Superior temporal gyrus (tissue), 1 donor: ENCODE data around the gene SH3RF3.
"Not testable (repeated sequence)": the region's sequence is repeated elsewhere in the genome, so short reads cannot be mapped to it uniquely, and the experiment has no call there.

ENCODE experiments used
- DNase-seq: peaks from one replicate; pipeline ENCODE4 v3.0.0-alpha.2; 2016; ENCODE audit errors: extremely low spot score

The SH3RF3 gene

DNA sequence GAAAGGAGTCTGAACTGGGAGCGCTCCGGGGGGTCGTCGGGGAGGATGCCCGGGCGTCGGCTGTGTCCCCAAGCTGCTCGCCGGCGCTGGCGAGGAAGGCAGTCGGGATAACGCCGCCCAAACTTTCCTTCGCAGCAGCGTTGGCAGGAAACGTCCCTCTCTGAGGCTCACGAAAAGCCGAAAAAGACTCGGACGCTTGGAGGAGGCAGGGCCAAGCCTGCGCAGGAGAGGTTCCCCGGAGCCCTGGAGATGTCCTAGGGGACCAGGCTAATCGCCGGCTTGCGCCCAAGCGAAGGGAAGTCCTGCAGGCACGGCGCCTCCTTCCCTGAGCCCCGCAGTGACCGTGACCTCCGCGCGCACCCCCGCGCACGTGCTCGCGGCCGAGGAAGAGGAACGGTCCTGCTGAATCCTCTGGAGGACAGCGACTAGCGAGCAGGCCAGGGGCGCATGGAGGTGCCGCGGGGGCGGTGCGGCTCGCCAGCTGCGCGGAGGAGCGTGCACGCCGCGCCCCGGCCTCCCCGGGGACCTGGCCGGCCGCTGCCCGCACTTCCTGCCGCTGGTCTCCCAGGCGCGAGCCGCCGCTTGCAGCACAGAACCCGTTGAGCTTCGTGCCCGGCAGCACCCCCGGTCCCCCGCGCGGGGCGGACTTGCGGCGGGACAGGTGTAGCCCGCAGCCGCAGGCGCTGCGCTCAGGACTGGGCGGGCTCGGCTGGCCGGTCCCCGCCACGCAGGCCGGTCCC is at the start of gene SH3RF3:
SH3RF3 (plus strand) TSS at position 590 of the 740 bp plus-strand sequence.
- DNase-seq: no peak

DNA sequence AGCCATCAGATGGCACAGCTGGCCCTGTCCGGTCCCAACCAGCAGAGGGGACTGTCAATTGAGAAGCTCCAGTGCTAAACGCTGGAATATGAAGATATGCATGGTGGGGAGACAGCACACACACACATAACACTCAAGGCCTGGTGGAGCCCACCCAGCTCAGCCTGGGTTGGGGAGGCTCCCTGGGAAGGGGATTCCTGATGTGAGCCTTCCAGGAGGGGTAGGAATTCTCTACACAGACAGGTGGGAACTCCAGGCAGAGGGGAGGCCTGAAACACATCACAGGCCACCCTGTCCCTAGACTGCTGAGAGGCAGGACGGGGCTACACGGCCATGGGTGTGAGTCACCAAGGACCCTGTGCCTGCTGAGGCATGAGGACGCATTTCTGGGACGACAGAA is 49.4 kb upstream of the SH3RF3 start:
- DNase-seq: no peak

DNA sequence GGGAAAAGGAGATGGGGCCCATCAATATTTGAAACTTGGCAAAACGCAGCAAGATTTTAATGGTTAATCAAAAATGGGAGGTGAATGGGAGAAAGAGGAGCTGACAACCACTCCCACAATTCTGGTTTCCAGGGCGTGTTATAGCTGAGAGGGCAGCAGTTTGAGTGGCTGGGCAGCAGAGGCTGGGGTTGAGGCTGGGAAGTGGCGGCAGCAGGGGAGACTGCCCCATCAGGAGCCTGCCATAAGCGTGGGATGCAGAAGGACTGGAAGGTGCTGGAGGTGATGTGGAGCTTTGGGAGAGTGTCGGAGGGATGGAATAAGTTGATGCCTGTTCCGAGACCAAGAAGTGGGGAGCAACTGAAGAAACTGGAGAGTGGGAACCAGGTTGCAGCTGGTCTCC is 48.9 kb upstream of the SH3RF3 start:
- DNase-seq: no peak

DNA sequence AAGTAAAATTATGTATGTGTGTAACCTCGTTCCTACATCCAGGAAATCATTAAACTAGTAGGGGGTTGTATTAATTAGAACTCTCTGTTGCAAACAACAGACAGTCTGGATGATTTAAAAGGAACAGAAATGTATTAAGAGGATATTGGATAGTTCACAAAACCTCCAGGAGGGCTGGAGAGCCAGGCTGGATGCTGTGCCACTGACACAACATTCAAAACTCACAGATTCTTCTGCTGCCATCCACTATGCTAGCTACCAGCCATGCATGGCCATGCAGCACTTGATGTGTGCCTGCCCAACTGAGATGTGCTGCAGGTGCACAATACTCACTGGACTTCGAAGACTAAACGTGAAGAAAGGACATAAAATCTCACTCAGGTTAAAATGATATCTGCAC is 48.2 kb upstream of the SH3RF3 start:
- no peak for DNase-seq

DNA sequence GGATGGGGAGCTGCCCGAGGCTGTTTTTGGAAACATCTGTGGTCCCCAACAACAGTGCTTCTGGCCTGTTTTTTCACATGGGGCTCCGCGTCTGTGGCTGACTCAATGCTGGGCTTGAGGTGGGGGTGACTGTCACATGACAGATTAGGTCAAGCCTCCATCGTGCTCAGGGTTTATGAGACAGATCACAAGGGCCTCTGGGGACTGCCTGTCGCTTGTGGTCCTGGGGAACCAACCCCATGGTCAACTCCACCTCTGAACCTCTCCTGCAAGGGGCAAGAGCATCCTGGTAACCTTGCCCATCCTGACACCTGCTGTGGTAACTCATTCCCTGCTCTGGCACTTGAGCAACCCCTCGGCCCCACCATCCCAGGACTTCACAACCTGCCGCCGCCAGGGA is 47.6 kb upstream of the SH3RF3 start:
- no peak for DNase-seq

DNA sequence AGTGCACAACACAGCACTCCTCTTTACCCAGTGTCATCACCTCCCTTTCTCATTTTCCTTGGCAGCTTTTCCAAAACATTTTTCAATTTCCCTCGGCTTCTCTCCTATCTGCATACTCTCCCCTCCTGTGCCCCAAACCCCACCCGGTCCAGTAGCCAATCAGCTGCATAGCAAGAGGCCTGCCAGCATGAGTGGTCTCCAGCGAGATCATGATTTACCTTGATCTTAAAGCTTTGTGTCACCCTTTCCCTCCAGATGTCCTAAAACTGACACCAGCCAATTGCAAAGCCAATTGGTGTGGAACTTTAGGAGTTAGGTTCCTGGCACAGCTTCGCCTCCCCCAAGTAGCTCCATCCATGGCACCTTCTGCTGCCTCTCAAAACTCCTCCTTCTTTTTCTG is 45.2 kb upstream of the SH3RF3 start:
- no peak for DNase-seq

DNA sequence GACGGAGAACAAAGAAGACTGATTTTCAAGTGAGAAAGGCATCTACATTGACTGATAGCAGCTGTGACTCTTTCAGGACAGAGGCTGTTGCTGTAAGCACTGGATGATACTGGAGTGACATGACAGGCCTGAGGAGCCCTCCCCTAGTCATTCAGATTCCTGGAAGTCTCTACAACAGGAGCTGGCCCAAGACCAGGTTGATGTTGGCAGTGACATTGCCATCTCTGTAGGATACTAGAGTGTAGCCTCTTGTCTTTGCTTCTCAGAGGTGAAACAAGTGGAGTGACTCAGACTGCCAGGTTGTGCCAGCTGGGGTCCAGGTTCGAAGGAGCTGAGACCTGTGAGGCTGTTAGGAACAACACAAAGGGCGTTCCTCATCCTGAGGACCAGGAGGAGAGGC is 44.7 kb upstream of the SH3RF3 start:
- no peak for DNase-seq

DNA sequence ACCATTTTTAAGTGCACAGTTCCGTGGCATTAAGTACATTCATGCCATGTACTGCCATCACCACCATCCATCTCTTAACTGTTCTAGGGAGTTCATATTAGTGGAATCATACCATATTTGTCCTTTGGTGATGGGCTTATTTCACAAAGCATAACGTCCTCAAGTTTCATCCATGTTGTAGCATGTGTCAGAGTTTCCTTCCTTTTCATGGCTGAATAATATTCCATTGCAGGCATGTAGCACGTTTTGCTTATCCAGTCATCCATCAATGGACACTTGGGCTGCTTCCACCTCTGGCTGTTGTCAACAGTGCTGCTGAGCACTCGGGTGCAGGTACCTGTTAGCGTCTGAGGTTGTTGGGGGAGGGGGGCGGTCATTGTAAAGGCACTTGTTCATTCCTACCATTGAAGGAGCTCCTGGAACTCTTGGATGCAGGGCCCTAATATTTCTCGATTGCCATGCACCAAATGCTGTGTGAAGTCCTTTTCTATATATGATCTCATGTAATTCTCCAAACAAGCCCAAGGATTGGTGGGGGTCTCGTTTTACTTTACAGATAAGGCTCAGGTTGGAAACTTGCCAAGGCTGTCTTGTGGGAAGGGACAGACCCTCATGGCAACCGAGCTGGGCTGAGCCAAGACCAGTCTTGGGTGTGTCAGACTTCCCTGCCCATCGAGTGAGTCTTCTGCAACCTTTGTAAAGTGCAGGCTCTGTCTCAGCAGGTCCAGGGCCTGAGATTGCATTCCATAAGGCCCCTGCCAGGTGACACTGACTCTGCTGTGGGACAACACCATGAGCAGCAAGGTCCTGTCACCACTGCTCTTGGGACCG is 42.9 kb upstream of the SH3RF3 start:
- no peak for DNase-seq

DNA sequence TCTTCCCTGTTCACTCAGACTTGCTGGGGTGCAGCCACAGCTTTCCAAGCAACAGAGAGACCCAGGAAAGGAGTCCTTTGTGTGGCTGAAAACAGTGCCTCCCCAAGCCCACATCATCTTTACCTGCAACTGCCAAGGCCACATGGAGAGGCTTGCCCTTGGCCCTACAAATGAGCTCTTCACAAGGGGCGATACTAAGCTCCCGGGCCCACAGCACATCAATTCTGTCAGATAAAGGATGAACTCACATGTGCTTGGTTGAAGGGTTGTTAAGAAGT is 42.3 kb upstream of the SH3RF3 start:
- no peak for DNase-seq

DNA sequence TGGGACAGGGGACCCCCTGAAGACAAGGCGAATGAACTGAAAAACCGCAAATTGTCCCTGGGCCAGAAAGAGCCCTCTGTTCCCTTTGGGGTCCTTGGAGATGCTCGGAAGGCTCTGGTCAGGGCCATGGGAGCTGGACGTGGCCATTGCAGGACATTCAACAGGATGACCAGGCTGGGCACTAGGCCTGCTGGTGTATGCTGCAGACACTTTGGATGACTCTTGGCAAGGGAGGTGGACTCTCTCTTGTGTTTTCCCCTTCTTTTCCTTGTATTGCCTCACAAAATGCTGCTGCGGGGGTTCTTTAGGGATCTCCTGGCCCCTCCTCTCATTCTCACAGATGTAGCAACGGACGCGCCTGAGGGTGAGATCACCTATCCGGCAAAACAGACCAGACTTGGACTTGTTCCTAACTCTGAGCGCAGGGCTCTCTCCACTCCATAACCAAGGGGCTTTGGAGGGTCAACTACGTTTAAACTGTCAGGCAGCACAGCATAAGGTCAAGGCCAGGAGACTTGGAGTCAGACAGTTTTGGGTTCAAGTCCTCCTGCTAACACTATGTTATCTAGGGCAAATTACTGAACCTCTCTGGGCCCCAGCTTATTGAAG is 41.8 kb upstream of the SH3RF3 start:
- no peak for DNase-seq

DNA sequence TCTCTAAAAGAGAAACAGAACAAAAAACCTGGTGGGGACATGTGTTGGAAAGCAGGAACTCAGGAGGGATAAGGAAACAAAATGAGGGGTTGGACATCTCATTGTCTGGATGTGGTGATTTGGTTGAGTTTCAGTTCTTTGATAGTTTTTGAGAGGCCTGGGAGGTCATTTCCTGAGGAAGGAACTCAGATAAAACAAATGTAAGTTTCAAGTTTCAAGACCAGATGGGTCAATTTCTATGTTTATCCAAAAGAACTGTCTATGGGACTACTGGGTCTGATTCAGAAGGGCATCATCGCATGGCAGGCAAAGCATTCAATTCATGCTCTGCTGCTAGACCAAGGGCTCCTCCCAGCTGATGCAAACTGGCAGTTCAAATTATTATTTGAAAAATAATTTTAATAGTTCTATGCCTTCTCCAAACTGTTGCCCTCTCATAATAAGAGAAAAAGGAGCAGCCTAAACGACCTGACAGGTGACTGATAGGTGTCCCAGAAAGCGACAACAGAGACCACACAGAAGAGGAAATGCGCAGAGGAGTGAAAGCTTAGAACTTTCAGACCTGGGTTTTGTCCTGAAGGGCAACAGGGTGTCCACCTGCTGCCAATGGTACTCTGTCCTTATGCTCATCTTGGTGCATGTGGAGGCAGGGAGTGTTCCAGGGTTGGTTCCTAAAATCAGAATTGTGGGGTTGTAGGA is 39.3 kb upstream of the SH3RF3 start:
- no peak for DNase-seq

DNA sequence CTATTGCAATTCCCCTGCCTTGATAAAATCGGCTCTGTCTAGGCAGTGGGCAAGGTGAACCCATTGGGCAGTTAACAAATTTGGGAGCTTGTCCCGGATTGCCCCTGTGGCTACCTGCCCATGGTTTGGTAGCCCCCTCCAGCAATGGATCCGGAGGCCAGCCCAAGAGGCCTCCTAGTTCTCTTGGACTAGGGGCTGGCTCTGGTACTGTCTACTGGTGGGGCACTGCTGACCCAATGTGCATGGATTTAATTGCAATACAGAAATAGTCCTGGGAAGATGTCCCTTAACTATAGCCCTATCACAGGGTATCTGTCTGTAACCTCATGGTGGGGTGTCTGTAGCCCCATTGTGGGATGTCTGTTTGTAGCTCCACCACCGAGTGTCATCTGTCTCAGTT is 37.5 kb upstream of the SH3RF3 start:
- no peak for DNase-seq

DNA sequence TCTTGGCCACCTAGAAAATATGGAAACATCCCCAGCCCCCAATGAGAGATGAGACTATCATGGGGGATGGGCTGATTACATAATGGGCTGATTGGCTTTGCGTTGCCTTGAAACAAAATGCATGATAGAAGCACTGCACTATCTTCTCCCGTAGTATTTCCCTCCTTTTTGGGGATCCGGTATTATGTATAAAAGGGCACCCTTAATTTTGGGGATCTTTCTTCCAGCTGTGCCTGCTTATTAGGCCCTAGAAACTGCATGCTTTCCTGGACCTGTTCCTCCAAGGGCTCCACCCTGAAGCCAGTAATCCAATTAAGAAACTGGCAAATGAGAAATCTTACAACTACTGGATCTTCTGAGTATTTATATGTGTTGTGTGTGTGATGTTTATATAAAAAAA is 34.9 kb upstream of the SH3RF3 start:
- no peak for DNase-seq

DNA sequence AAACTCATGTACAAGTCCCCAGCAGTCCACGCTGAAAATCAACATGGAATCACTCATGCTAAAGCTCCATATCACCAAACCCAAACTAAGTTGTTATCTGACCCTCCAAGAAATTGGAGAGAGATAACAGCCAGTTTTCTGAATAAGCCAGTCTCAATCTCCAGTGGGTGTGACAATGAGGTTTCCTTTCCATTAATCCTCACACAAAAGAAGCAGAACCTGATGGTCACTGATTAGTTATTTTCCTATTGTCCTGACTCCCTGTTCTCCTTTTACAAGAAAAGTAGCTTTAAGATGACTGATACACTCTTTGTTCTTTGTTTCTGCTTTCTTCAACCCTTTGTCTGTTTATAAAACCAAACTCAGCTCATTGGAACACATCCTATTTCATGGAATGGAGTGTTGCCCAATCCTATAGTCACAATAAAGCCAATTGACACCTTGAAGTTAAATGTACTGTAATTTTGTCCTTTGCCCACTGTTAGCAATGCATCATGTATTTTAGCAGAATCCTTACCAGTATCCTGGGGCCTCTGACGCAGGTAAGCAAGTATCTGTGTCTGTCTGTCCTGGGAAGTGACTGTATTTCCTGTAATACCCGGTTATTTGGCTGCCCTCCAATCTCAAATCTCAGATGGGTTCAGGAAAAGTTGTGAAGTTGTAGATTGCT is 30.6 kb upstream of the SH3RF3 start:
- no peak for DNase-seq

DNA sequence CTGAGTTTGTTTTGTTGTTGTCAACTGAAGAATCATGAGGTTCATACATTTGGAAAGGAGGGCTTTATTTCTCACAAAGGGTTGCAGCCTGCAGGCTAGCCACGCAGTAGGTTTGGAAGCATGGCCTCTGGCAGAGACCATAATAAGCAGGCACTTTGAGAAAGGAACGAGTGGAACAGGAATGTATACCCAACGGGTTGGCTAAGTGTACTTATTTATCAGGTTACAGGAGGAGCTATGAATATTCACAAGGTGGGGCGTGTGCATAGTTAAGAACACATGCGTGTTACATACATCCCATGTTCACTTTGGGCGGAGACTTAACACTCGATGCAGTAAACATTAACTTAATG is 30.1 kb upstream of the SH3RF3 start:
- no peak for DNase-seq

DNA sequence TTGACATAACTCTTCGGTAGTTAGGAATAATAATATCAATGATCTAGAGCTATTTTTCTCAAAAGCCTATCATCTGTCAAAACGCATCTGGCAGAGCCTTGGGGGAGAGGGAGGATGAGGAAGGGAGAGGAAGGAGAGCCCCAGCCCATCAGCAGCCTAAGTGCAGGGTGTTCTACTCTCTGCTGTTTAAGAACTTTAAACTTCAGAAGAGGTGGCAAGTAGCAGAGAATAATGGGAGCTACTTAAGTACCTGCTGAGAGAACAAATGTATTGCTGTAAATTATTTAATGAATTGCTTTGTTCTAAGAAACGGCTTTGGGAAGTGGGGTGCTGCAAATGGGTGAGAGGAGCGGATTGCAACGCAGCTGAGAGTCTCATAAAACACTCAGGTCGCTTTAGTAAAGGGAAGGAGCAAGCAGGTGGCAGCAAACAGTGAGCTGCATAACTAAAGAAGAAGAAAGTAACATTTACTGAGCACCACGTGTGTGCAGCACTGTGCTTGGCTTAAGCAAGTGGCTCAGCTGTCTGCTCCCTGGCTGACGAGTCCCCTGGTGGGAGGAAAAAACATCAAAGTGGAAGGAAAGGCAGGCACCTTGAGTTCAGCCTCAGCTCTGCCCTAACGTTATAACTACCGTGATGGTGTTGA is 26.3 kb upstream of the SH3RF3 start:
- no peak for DNase-seq

DNA sequence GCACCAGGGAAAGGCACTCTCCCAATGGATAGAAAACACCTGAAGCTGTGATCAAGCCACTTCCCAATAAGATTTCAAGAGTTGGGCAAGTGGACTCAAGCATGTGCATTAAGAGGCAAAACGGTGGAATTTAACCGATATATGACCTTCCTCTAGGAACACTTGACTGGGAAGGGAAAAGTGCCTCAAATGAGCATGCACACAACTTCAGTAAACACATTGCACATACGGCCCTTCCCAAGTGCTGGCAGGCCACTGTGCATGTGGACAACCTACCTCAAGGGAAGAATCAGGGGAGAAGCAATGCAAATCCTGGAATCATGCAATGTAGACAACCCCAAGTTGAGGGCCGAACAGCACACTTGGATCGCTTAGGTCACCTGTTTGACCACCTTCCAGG is 23.9 kb upstream of the SH3RF3 start:
- no peak for DNase-seq

DNA sequence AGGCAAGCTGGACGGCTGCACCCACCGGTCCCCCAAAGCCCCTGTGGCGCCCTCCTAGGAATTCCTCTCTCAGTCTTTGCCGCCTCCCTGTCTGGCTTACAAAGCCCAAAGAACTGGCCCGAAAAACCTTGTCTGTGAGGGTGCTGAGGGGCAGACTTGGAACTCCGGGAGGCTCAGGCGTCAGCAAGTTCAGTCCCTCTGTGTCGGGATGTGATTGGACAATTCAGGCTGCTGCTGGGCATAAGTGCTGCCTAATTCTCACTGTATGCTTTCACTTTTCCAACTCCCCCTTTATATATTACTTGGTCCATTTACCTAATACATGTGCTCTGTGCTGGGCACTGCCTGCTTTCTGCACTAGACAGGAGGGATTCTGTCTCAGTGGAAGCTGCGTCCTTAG is 20.3 kb upstream of the SH3RF3 start:
- no peak for DNase-seq

DNA sequence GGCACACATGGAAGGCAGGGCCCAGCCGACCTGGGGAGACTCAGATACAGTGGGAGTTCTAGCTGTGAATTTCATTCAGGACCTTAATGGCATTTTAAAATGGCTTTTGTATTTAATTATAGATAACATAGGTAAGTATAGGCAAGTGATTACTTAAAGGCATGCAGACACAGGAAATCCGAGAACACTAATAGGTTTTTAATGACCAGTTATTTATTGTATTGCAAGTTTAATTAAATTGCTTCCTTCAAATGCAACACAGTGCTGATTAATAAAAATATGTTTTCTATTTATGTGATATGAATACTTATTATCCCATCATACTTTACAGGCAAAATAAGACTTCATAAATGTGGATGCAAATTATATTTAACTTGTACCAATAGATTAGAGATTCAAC is 19.7 kb upstream of the SH3RF3 start:
- no peak for DNase-seq

DNA sequence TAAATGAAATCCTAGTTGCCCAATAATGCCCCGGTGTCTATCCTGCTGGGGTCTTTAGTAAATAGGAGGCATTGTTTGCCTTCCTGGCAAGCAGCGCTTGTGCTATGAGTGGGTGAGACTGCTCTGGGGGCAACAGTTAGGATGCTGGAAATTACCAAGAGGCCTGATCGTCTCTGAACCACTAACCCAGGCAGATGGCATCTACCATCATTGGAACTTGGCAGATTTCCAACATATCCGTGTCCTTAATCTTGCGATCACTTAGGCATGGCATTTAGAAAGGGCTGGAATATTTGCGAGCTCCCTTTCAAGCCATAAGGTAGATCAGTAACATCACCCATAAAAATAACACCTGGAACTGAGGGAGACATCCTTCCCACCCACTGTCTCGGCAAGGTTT is 18.8 kb upstream of the SH3RF3 start:
- DNase-seq: no peak

DNA sequence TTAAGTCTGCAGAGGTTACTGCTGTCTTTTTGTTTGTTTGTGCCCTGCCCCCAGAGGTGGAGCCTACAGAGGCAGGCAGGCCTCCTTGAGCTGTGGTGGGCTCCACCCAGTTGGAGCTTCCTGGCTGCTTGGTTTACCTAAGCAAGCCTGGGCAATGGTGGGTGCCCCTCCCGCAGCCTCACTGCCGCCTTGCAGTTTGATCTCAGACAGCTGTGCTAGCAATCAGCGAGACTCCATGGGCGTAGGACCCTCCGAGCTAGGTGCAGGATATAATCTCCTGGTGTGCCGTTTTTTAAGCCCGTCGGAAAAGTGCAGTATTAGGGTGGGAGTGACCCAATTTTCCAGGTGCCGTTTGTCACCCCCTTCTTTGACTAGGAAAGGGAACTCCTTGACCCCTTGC is 11.8 kb upstream of the SH3RF3 start:
- DNase-seq: not testable (repeated sequence)

DNA sequence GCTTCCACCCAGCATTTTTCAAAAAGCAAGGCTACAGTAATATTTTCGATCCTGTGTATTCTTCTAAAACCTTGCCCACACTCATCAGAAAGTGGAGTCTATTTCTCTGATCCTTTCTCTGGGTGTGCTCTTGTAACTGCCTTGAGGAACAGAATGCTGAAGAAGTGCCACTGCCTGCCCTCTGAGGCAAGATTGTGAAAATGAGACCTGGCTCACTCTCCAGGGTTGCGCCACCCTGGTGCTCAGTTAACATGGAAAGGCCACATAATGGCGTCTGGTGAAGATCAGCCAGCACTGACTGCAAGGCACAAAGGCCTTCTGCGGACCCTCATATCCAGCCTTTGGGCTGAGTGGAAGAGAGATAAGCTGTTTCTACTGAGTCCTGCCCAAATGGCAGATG is 11.2 kb upstream of the SH3RF3 start:
- no peak for DNase-seq
